K562 (cell line): ENCODE results near the gene TCF15. TPM values are rescaled to one million over a fixed set of nuclear protein-coding genes. Genes with fewer than 3 reads are reported as not detected.

Experiments
- GATAD2B ChIP-seq: fragments of 450-650 bp; IDR thresholded peaks from 2 replicates; pipeline ENCODE4 v1.6.1; 2017; ENCODE audit warnings: mild to moderate bottlenecking, borderline replicate concordance
- ILK ChIP-seq: fragments of 450-650 bp; IDR thresholded peaks from 2 replicates; pipeline ENCODE4 v1.6.1; 2016; ENCODE audit warnings: missing genetic modification characterization, low read depth, mild to moderate bottlenecking, missing compliant biosample characterization, moderate library complexity, borderline replicate concordance
- MAZ ChIP-seq, 2 experiments: fragments of 450-650 bp in 1 of 2; sonication (generic) in 1 of 2; formaldehyde crosslinking; IDR thresholded peaks in 1 of 2; conservative IDR thresholded peaks in 1 of 2; 2 replicates each; pipeline versions ENCODE4 v1.4.0 to v1.5.0; 2020; ENCODE audit warnings: mild to moderate bottlenecking in 1 of 2, missing genetic modification reagents in 1 of 2
- MTA3 ChIP-seq: fragments of 450-650 bp; formaldehyde crosslinking; IDR thresholded peaks from 2 replicates; pipeline ENCODE4 v1.6.1; 2017; ENCODE audit warnings: mild to moderate bottlenecking, borderline replicate concordance
- MYC ChIP-seq, 2 experiments: fragments of 250-450 bp in 1 of 2; sonication (Bioruptor Pico) in 1 of 2; IDR thresholded peaks; 2 replicates each; pipeline versions ENCODE4 v1.5.1 to v1.6.1; 2012 to 2021; ENCODE audit warnings: low read depth in 2 of 2, borderline replicate concordance in 1 of 2, improper control_type of control experiment in 1 of 2, low read length in 1 of 2, mild to moderate bottlenecking in 1 of 2, moderate library complexity in 1 of 2
- SMARCE1 ChIP-seq: fragments of 450-650 bp; IDR thresholded peaks from 2 replicates; pipeline ENCODE4 v1.7.1; 2016; ENCODE audit warnings: mild to moderate bottlenecking
- SPI1 ChIP-seq: IDR thresholded peaks from 2 replicates; pipeline ENCODE4 v1.6.1; 2011; ENCODE audit warnings: low read depth, low read length, control low read depth, borderline replicate concordance
- TEAD1 ChIP-seq, 2 experiments: fragments of 450-650 bp in 1 of 2; sonication (generic) in 1 of 2; formaldehyde crosslinking; IDR thresholded peaks; 2 replicates each; pipeline versions ENCODE4 v1.4.0 to v1.8.0; 2020 to 2022; ENCODE audit warnings: mild to moderate bottlenecking in 2 of 2, missing genetic modification reagents in 1 of 2
- ZNF311 ChIP-seq: fragments of 250-450 bp; sonication (Bioruptor Pico); IDR thresholded peaks from 2 replicates; pipeline ENCODE4 v1.4.0; 2020; ENCODE audit warnings: mild to moderate bottlenecking, moderate library complexity
- polyA plus RNA-seq, 8 experiments: library from polyadenylated mRNA; depleted of rRNA in 4 of 8; stranded (reverse) in 5 of 8; unstranded in 3 of 8; fragments of >200 nt; fragmentation: Nextera tagmentation in 2 of 8; fragmentation: Illumina TruSeq in 1 of 8; extraction: Ambion mirVana in 2 of 8; extraction: Trizol in 1 of 8; gene quantifications; 2 replicates each; pipeline versions ENCODE4 v1.2.1 to v1.2.3, GENCODE V29; 2011 to 2014; ENCODE audit warnings: inconsistent platforms in 1 of 8, missing spikeins in 1 of 8
- total RNA-seq, 7 experiments: library from RNA; depleted of rRNA in 6 of 7; stranded (reverse); fragments of >200 nt in 6 of 7; fragmentation: Illumina TruSeq in 2 of 7; extraction: Trizol in 2 of 7; gene quantifications; 2 replicates each; pipeline versions ENCODE4 v1.2.1 to v1.2.3, GENCODE V29; 2011 to 2021; ENCODE audit warnings: low replicate concordance in 1 of 7
- TF ChIP-seq, protein P1 (sequence below): sonication (generic); formaldehyde crosslinking; IDR thresholded peaks from 2 replicates; pipeline ENCODE4 v1.9.0; 2022; ENCODE audit warnings: mild to moderate bottlenecking, missing genetic modification reagents
- TF ChIP-seq, protein P2 (sequence below): fragments of 200-800 bp; sonication (Bioruptor generic); IDR thresholded peaks from 2 replicates; pipeline ENCODE4 v1.6.1; 2017; ENCODE audit warnings: missing genetic modification characterization, missing compliant biosample characterization
- TF ChIP-seq, protein P3 (sequence below): fragments of 450-650 bp; IDR thresholded peaks from 2 replicates; pipeline ENCODE4 v1.6.1; 2016; ENCODE audit warnings: mild to moderate bottlenecking, moderate library complexity

Gene TCF15
- total and polyA plus RNA-seq, 9 of the 15 experiments (the other 6 are each of a cell fraction or from before 2014, with no cell fraction given), result 0.04 to 5.0 (median 1.2) TPM

DNA sequence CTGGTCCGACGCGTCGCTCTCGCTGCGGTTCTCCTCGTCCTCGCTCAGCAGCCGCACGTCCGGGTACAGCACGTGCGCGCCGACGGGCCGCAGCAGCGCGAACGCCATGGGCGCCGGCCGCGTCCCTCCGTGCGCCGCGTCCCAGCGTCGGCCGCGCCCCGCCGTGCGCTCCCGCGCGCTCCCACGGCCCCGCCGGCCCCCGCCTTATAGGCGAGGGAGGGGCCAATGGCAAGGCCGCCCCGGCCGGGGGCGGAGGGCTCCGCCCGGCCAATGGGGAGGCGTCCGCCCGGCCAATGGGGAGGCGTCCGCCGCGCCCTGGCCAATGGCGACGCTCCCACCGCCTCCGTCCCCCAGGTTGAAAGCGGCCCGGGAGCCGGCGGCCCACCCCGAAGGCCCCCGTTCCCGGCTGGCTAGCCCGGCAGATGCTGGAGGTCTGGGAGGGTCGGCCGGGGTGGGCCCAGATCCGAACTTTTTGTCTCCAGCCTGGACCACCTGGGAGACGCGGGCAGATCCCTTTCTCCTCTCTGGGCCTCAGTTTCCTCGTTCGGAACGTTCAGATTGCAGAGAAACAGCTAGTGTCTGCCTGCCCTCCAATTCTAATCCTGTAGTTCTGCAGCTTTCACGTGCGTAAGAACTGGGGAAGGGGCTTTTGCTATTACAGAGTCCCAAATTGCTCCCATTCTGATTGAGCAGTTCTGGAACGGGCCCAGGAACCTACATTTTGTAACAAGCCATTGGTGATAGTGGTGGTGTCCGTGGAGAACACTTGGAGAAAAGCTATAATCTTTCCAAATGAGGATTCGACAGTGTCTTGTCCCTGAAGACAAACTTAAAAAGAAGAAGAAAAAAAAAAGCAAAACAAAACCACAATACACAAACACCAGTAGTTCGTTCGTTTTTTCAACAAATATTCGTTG lies at the start of gene TCF15 (continued):
- no peak for TF ChIP-seq ILK
- TF ChIP-seq SMARCE1, result no peak
- TF ChIP-seq TEAD1 (CRISPR knock-in tag; IDR thresholded peaks at IDR 0.05), result no peak
- 0 out of 2 replicates have a peak, but pooled peaks have one; percentile 62 for TF ChIP-seq GATAD2B
- peak in 1 of 2 experiments; percentile 34; a peak in 2 of 4 replicates for TF ChIP-seq MAZ (CRISPR knock-in tag; conservative IDR thresholded peaks at IDR 0.05 in 1 of 2, IDR thresholded peaks at IDR 0.05 in 1 of 2)
- TF ChIP-seq SPI1, result no peak
- TF ChIP-seq MYC (IDR thresholded peaks at IDR 0.05; ENCODE audit: low read depth, low read length), result 0 out of 2 replicates have a peak, but pooled peaks have one; percentile 19
- TF ChIP-seq MYC (CRISPR knock-in tag; IDR thresholded peaks at IDR 0.05; ENCODE audit: borderline replicate concordance, low read depth), result no peak
- peak; percentile 70 for TF ChIP-seq MTA3
- TF ChIP-seq, protein P1, sequence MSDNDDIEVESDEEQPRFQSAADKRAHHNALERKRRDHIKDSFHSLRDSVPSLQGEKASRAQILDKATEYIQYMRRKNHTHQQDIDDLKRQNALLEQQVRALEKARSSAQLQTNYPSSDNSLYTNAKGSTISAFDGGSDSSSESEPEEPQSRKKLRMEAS (CRISPR knock-in tag), result peak; percentile 19; the same call in 1 of the 2 replicates
- TF ChIP-seq, protein P2, sequence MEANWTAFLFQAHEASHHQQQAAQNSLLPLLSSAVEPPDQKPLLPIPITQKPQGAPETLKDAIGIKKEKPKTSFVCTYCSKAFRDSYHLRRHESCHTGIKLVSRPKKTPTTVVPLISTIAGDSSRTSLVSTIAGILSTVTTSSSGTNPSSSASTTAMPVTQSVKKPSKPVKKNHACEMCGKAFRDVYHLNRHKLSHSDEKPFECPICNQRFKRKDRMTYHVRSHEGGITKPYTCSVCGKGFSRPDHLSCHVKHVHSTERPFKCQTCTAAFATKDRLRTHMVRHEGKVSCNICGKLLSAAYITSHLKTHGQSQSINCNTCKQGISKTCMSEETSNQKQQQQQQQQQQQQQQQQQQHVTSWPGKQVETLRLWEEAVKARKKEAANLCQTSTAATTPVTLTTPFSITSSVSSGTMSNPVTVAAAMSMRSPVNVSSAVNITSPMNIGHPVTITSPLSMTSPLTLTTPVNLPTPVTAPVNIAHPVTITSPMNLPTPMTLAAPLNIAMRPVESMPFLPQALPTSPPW (CRISPR knock-in tag), result peak; percentile 86
- TF ChIP-seq, protein P3, sequence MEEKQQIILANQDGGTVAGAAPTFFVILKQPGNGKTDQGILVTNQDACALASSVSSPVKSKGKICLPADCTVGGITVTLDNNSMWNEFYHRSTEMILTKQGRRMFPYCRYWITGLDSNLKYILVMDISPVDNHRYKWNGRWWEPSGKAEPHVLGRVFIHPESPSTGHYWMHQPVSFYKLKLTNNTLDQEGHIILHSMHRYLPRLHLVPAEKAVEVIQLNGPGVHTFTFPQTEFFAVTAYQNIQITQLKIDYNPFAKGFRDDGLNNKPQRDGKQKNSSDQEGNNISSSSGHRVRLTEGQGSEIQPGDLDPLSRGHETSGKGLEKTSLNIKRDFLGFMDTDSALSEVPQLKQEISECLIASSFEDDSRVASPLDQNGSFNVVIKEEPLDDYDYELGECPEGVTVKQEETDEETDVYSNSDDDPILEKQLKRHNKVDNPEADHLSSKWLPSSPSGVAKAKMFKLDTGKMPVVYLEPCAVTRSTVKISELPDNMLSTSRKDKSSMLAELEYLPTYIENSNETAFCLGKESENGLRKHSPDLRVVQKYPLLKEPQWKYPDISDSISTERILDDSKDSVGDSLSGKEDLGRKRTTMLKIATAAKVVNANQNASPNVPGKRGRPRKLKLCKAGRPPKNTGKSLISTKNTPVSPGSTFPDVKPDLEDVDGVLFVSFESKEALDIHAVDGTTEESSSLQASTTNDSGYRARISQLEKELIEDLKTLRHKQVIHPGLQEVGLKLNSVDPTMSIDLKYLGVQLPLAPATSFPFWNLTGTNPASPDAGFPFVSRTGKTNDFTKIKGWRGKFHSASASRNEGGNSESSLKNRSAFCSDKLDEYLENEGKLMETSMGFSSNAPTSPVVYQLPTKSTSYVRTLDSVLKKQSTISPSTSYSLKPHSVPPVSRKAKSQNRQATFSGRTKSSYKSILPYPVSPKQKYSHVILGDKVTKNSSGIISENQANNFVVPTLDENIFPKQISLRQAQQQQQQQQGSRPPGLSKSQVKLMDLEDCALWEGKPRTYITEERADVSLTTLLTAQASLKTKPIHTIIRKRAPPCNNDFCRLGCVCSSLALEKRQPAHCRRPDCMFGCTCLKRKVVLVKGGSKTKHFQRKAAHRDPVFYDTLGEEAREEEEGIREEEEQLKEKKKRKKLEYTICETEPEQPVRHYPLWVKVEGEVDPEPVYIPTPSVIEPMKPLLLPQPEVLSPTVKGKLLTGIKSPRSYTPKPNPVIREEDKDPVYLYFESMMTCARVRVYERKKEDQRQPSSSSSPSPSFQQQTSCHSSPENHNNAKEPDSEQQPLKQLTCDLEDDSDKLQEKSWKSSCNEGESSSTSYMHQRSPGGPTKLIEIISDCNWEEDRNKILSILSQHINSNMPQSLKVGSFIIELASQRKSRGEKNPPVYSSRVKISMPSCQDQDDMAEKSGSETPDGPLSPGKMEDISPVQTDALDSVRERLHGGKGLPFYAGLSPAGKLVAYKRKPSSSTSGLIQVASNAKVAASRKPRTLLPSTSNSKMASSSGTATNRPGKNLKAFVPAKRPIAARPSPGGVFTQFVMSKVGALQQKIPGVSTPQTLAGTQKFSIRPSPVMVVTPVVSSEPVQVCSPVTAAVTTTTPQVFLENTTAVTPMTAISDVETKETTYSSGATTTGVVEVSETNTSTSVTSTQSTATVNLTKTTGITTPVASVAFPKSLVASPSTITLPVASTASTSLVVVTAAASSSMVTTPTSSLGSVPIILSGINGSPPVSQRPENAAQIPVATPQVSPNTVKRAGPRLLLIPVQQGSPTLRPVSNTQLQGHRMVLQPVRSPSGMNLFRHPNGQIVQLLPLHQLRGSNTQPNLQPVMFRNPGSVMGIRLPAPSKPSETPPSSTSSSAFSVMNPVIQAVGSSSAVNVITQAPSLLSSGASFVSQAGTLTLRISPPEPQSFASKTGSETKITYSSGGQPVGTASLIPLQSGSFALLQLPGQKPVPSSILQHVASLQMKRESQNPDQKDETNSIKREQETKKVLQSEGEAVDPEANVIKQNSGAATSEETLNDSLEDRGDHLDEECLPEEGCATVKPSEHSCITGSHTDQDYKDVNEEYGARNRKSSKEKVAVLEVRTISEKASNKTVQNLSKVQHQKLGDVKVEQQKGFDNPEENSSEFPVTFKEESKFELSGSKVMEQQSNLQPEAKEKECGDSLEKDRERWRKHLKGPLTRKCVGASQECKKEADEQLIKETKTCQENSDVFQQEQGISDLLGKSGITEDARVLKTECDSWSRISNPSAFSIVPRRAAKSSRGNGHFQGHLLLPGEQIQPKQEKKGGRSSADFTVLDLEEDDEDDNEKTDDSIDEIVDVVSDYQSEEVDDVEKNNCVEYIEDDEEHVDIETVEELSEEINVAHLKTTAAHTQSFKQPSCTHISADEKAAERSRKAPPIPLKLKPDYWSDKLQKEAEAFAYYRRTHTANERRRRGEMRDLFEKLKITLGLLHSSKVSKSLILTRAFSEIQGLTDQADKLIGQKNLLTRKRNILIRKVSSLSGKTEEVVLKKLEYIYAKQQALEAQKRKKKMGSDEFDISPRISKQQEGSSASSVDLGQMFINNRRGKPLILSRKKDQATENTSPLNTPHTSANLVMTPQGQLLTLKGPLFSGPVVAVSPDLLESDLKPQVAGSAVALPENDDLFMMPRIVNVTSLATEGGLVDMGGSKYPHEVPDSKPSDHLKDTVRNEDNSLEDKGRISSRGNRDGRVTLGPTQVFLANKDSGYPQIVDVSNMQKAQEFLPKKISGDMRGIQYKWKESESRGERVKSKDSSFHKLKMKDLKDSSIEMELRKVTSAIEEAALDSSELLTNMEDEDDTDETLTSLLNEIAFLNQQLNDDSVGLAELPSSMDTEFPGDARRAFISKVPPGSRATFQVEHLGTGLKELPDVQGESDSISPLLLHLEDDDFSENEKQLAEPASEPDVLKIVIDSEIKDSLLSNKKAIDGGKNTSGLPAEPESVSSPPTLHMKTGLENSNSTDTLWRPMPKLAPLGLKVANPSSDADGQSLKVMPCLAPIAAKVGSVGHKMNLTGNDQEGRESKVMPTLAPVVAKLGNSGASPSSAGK, result peak; percentile 24; the same call in 1 of the 2 replicates
- TF ChIP-seq ZNF311 (CRISPR knock-in tag), result no peak
